PC-3 (cell line): ENCODE results near the gene CSRP3. TPM values are rescaled to one million over a fixed set of nuclear protein-coding genes. Genes with fewer than 3 reads are reported as not detected.
"Not testable (repeated sequence)": the region's sequence is repeated elsewhere in the genome, so short reads cannot be mapped to it uniquely, and the experiment has no call there.

Experiments
- ATAC-seq: fragments of 200-7000 bp; cut with Tn5 transposase; 2 replicates; pipeline ENCODE4 v1.9.1; 2020; ENCODE audit warnings: mild to moderate bottlenecking, moderate library complexity
- BruUV-seq: library from RNA; stranded (reverse); fragments of 400-500 nt; replicated peaks from 2 replicates; lab custom pipeline; 2021; lab: Mats Ljungman, UMichigan
- CTCF ChIA-PET: fragments of 300-600 bp; sonication (Branson Sonifier 250); formaldehyde crosslinking; loops from one replicate; lab custom pipeline; 2022; ENCODE audit warnings: antibody characterized with exemption; lab: Charles Lee
- POLR2A ChIA-PET: fragments of 300-600 bp; sonication (Branson Sonifier 250); formaldehyde crosslinking; loops from one replicate; lab custom pipeline; 2022; ENCODE audit warnings: antibody characterized with exemption; ENCODE audit not compliant: unreplicated experiment; lab: Charles Lee
- DNase-seq: peaks from one replicate; pipeline ENCODE4 v3.0.0-alpha.2; 2015
- H2AFZ ChIP-seq: fragments of 300-600 bp; sonication (generic); 2 replicates; pipeline ENCODE4 v1.6.0; 2016; ENCODE audit warnings: antibody characterized with exemption, low read length
- H3F3A ChIP-seq: fragments of 300-600 bp; sonication (generic); one replicate; pipeline ENCODE4 v1.6.0; 2017; ENCODE audit warnings: antibody characterized with exemption, low read length, control low read depth, mild to moderate bottlenecking; ENCODE audit not compliant: unreplicated experiment
- H3K27ac ChIP-seq: fragments of 300-600 bp; sonication (generic); 2 replicates; pipeline ENCODE4 v1.5.1; 2016; ENCODE audit warnings: mild to moderate bottlenecking, low read length
- H3K27me3 ChIP-seq: fragments of 300-600 bp; sonication (generic); 2 replicates; pipeline ENCODE4 v1.6.1; 2016; ENCODE audit warnings: low read length, mixed read lengths
- H3K36me3 ChIP-seq: fragments of 300-600 bp; sonication (generic); 2 replicates; pipeline ENCODE4 v1.6.1; 2016; ENCODE audit warnings: low read depth, mixed run types, low read length, mixed read lengths
- H3K4me1 ChIP-seq: fragments of 300-600 bp; sonication (generic); 2 replicates; pipeline ENCODE4 v1.5.1; 2016; ENCODE audit warnings: low read length; ENCODE audit not compliant: insufficient read depth
- H3K4me2 ChIP-seq: fragments of 300-600 bp; sonication (generic); 2 replicates; pipeline ENCODE4 v1.6.0; 2016; ENCODE audit warnings: low read length
- H3K4me3 ChIP-seq: fragments of 300-600 bp; sonication (generic); 2 replicates; pipeline ENCODE4 v1.5.1; 2016; ENCODE audit warnings: mild to moderate bottlenecking, low read length, mixed read lengths
- H3K79me2 ChIP-seq: fragments of 300-600 bp; sonication (generic); 2 replicates; pipeline ENCODE4 v1.6.1; 2017; ENCODE audit warnings: low read length, mixed read lengths
- H3K9ac ChIP-seq: fragments of 300-600 bp; sonication (generic); 2 replicates; pipeline ENCODE4 v1.6.0; 2016; ENCODE audit warnings: mild to moderate bottlenecking, low read length
- H3K9me2 ChIP-seq: fragments of 300-600 bp; sonication (generic); replicated peaks from 2 replicates; pipeline ENCODE4 v1.6.1; 2016; ENCODE audit warnings: mixed run types, low read length, mixed read lengths
- H3K9me3 ChIP-seq: fragments of 300-600 bp; sonication (generic); 2 replicates; pipeline ENCODE4 v1.6.1; 2016; ENCODE audit warnings: low read length, mixed read lengths
- H4K20me1 ChIP-seq: fragments of 300-600 bp; sonication (generic); 2 replicates; pipeline ENCODE4 v1.6.1; 2016; ENCODE audit warnings: low read length, mixed read lengths
- EZH2 ChIP-seq: fragments of 300-600 bp; sonication (generic); IDR thresholded peaks from one replicate; pipeline ENCODE4 v1.6.1; 2017; ENCODE audit warnings: antibody characterized with exemption, mild to moderate bottlenecking, low read length; ENCODE audit not compliant: unreplicated experiment
- EZH2phosphoT487 ChIP-seq: fragments of 300-600 bp; sonication (generic); IDR thresholded peaks from 2 replicates; pipeline ENCODE4 v1.6.1; 2018; ENCODE audit warnings: mild to moderate bottlenecking, antibody characterized with exemption, low read length, borderline replicate concordance
- intact Hi-C: fragments of 100-400 bp; cut with micrococcal nuclease; formaldehyde crosslinking; loops from 2 replicates; pipeline ENCODE4 v1.9.0; 2023
- total RNA-seq: library from RNA; depleted of rRNA; stranded (reverse); fragments of >200 nt; gene quantifications from 2 replicates; pipeline ENCODE4 v1.2.3, GENCODE V29; 2014
- TF ChIP-seq, protein P1 (sequence below): fragments of 300-600 bp; sonication (generic); conservative IDR thresholded peaks from 2 replicates; pipeline ENCODE4 v1.5.1; 2017; ENCODE audit warnings: antibody characterized with exemption, low read depth, mild to moderate bottlenecking, low read length

CSRP3 gene
- total RNA-seq, 1 experiment from 2014 or later = not detected

- Histone ChIP-seq H3K36me3 (peaks cover 12% of the 10 kb centered on the region), H3K9me3 (no peaks in the 10 kb centered on the region), H3K27me3 (no peaks in the 10 kb centered on the region), H2AFZ (no peak overlapping the region), H3K4me1 (no peaks in the 10 kb centered on the region), H3K4me3 (no peak overlapping the region), H3K9me2 (no peaks in the 10 kb centered on the region), H4K20me1 (no peaks in the 10 kb centered on the region), H3K27ac (no peak overlapping the region), H3K9ac (no peak overlapping the region), H3K4me2 (no peak overlapping the region), H3F3A (no peaks in the 10 kb centered on the region), H3K79me2 (no peaks in the 10 kb centered on the region)
- POLR2A ChIA-PET = no interaction called here
- TF ChIP-seq EZH2phosphoT487 (no peak), EZH2 (no peak)
- TF ChIP-seq, protein P1, sequence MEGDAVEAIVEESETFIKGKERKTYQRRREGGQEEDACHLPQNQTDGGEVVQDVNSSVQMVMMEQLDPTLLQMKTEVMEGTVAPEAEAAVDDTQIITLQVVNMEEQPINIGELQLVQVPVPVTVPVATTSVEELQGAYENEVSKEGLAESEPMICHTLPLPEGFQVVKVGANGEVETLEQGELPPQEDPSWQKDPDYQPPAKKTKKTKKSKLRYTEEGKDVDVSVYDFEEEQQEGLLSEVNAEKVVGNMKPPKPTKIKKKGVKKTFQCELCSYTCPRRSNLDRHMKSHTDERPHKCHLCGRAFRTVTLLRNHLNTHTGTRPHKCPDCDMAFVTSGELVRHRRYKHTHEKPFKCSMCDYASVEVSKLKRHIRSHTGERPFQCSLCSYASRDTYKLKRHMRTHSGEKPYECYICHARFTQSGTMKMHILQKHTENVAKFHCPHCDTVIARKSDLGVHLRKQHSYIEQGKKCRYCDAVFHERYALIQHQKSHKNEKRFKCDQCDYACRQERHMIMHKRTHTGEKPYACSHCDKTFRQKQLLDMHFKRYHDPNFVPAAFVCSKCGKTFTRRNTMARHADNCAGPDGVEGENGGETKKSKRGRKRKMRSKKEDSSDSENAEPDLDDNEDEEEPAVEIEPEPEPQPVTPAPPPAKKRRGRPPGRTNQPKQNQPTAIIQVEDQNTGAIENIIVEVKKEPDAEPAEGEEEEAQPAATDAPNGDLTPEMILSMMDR = no peak
- ATAC-seq = no peak
- no peak for DNase-seq
- intact Hi-C loops = loop anchor here (10.0 kb wide), 1 partner anchor 82 kb away; no protein-coding TSS in a partner anchor
- CTCF ChIA-PET = no interaction called here
- no TSS peak for BruUV-seq
Measured at GRCh38 chr11:19156892-19157291, 44.9 kb downstream of the CSRP3 start.

DNA sequence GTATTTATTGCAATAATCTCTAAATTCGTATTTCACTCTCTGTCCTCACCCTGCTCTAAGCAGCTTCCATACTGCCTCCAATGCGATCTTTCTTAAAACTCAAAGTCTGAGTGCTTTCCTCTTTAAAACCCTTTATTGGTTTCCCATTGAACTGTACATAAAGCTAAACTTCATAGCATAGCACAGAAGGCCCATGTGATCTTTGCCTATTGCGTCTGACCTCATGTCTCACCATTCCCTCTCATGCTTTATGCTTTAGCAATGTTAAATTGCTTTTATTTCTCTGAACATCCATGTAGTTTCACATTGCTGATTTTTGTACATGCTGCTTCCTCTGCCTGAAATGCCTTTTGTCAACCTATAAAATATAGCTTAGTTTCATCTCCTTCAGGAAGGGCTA, 56.5 kb downstream of the CSRP3 start:
- ATAC-seq = no peak
- Histone ChIP-seq H3K27ac (no peak overlapping the region), H3K4me3 (no peak overlapping the region), H3K4me2 (no peak overlapping the region), H3K4me1 (no peaks in the 10 kb centered on the region), H3K9me3 (no peaks in the 10 kb centered on the region), H3K79me2 (no peaks in the 10 kb centered on the region), H3K9ac (no peak overlapping the region), H3K27me3 (no peaks in the 10 kb centered on the region), H3K9me2 (no peaks in the 10 kb centered on the region), H3F3A (no peaks in the 10 kb centered on the region), H4K20me1 (no peaks in the 10 kb centered on the region), H2AFZ (no peak overlapping the region), H3K36me3 (peaks cover 5% of the 10 kb centered on the region; the same call in 1 of the 2 replicates)
- BruUV-seq = no TSS peak
- DNase-seq = no peak
- POLR2A ChIA-PET = no interaction called here
- intact Hi-C loops = no loop called here
- CTCF ChIA-PET = no interaction called here
- TF ChIP-seq, protein P1 = no peak

GRCh38 chr11:19136884-19137283, 64.9 kb downstream of the CSRP3 start:
- BruUV-seq, H3K79me2 ChIP-seq, intact Hi-C loops, H3F3A ChIP-seq, POLR2A ChIA-PET, DNase-seq, ATAC-seq, CTCF ChIA-PET, H3K27me3 ChIP-seq, H3K36me3 ChIP-seq, H3K4me1 ChIP-seq, H3K9me2 ChIP-seq, H3K4me3 ChIP-seq, H2AFZ ChIP-seq, H3K9ac ChIP-seq, H4K20me1 ChIP-seq, H3K27ac ChIP-seq, H3K9me3 ChIP-seq, H3K4me2 ChIP-seq: not testable (repeated sequence)
